ENCODE results near the gene ESRRB.

ESRRB gene

GRCh38 chr14:76491172-76491930 is 115.4 kb downstream of the ESRRB start:
- no peak for DNase-seq (ENCODE audit: low read depth in 1 of 2, low spot score in 1 of 2)

GRCh38 chr14:76495983-76496382 is 120.0 kb downstream of the ESRRB start:
- DNase-seq (ENCODE audit: low read depth in 1 of 2, low spot score in 1 of 2) = no peak

GRCh38 chr14:76496595-76496994 is 120.7 kb downstream of the ESRRB start:
- no peak for DNase-seq (ENCODE audit: low read depth in 1 of 2, low spot score in 1 of 2)

- DNase-seq (ENCODE audit: low read depth in 1 of 2, low spot score in 1 of 2) = no peak
These were observed 121.9 kb downstream of the ESRRB start for GRCh38 chr14:76497550-76498462.

- no peak for DNase-seq (ENCODE audit: low read depth in 1 of 2, low spot score in 1 of 2)
These were observed 122.6 kb downstream of the ESRRB start for GRCh38 chr14:76498463-76498935.

- DNase-seq (ENCODE audit: low read depth in 1 of 2, low spot score in 1 of 2) = no peak
These were observed 123.0 kb downstream of the ESRRB start for GRCh38 chr14:76498976-76499375.

GRCh38 chr14:76499399-76499798 is 123.5 kb downstream of the ESRRB start:
- DNase-seq (ENCODE audit: low read depth in 1 of 2, low spot score in 1 of 2) = no peak

GRCh38 chr14:76500011-76500410 is 124.1 kb downstream of the ESRRB start:
- no peak for DNase-seq (ENCODE audit: low read depth in 1 of 2, low spot score in 1 of 2)

- DNase-seq (ENCODE audit: low read depth in 1 of 2, low spot score in 1 of 2) = no peak
These were observed 124.5 kb downstream of the ESRRB start for GRCh38 chr14:76500480-76500879.

GRCh38 chr14:76501156-76501720 is 125.3 kb downstream of the ESRRB start:
- DNase-seq (ENCODE audit: low read depth in 1 of 2, low spot score in 1 of 2) = no peak

- no peak for DNase-seq (ENCODE audit: low read depth in 1 of 2, low spot score in 1 of 2)
These were observed 126.3 kb downstream of the ESRRB start for GRCh38 chr14:76502219-76502618.

GRCh38 chr14:76502638-76503037 is 126.7 kb downstream of the ESRRB start:
- DNase-seq (ENCODE audit: low read depth in 1 of 2, low spot score in 1 of 2) = no peak

- no peak for DNase-seq (ENCODE audit: low read depth in 1 of 2, low spot score in 1 of 2)
These were observed 133.4 kb downstream of the ESRRB start for GRCh38 chr14:76509311-76509710.

- no peak for DNase-seq (ENCODE audit: low read depth in 1 of 2, low spot score in 1 of 2)
These were observed 134.2 kb downstream of the ESRRB start for GRCh38 chr14:76510181-76510580.

- no peak for DNase-seq (ENCODE audit: low read depth in 1 of 2, low spot score in 1 of 2)
These were observed 138.5 kb downstream of the ESRRB start for GRCh38 chr14:76514213-76514998.

GRCh38 chr14:76516884-76517283 is 140.9 kb downstream of the ESRRB start:
- no peak for DNase-seq (ENCODE audit: low read depth in 1 of 2, low spot score in 1 of 2)

GRCh38 chr14:76518366-76518765 is 142.4 kb downstream of the ESRRB start:
- DNase-seq (ENCODE audit: low read depth in 1 of 2, low spot score in 1 of 2) = no peak

- no peak for DNase-seq (ENCODE audit: low read depth in 1 of 2, low spot score in 1 of 2)
These were observed 149.3 kb downstream of the ESRRB start for GRCh38 chr14:76525106-76525821.

GRCh38 chr14:76531085-76531484 is 155.1 kb downstream of the ESRRB start:
- no peak for DNase-seq (ENCODE audit: low read depth in 1 of 2, low spot score in 1 of 2)

GRCh38 chr14:76531821-76532318 is 155.9 kb downstream of the ESRRB start:
- no peak for DNase-seq (ENCODE audit: low read depth in 1 of 2, low spot score in 1 of 2)

All from activated CD4-positive, alpha-beta T cell treated with anti-CD3 and anti-CD28 coated beads, Interleukin-2, amount 50 U/mL, for 24 hours (primary cell).